ENCODE measurements around the gene ZMYM2. TPM values are rescaled to one million over a fixed set of nuclear protein-coding genes. Genes with fewer than 3 reads are reported as not detected.

Gene ZMYM2
- total RNA-seq, result 10 to 100 TPM; 60.7 to 75.3 (median 68.1) TPM

DNA sequence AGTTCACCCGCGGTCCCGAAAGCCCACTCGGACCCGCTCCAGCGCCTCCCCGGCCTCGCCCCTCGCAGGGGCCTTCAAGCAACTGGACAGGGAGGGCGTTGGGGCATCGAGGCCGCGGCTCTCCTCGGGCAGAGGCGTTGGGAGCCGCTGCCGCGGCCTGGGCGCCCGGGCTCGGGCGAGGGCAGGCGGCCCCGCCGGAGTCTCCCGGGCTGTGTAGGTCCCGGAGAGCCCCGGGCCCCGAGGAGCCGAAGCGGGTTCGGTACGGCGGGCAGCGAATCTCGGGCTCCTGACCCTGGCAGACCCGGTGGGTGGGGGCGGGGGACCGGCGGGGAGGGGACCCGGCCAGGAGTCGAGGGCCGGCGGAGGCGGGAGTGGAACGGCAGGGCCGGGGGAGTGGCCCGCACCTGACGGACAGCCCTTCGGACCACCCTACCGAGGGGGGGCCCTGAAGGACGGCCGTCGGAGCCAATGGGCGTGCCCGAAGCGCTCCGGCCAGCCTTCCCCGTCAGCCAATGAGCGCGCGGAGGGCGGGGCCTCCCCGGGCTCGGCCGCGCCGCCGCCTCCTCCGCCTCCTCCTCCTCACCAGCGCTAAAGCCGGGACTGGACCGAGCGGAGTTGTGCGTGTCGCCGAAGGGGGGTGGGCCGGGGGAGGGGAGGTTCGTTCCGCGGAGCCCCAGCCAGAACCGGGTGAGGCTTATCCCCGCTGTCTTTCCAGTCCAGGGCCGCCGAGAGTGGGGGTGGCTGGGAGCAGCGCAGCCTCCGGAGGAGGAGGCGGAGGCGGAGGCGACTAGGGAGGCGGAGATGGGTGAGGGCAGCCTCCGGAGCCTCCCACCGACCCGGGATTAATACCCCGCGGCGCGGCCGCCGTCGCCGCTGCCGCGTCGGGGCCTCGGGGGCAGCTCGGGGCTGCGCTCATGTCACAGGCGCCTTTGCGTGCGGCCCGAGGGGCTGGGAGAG is at the start of gene ZMYM2:
Gene ZMYM2, plus strand, starts transcription at position 573 of the 957 bp plus-strand sequence. CDS start 34,346 bp downstream, outside the sequence.
- Histone ChIP-seq H3K4me1 (peaks cover 0 to 37% (median 20%) of the 10 kb centered on the region in 4 donors), H3K27ac (peak within 1 kb of the TSS; percentile 95 to 100 (median 99)), H3K9me3 (no peaks in the 10 kb centered on the region), H3K4me3 (peak within 1 kb of the TSS; percentile 78 to 95 (median 82)), H3K27me3 (no peaks in the 10 kb centered on the region), H3K36me3 (no peaks in the 10 kb centered on the region)
- WGBS, 2 donors, result 0 to 1% methylated on average over 35 to 38 of the region's 112 CpGs
- TF ChIP-seq POLR2A (IDR thresholded peaks at IDR 0.05) (peak in 1 of 2 donors; percentile 66), EP300 (IDR thresholded peaks at IDR 0.05) (peak in 1 of 2 donors; percentile 89), CTCF (IDR thresholded peaks at IDR 0.05) (peak in 1 of 5 experiments; percentile 27)
- peak; percentile 94 to 96 for DNase-seq (ENCODE audit: low spot score in 2 of 2)

DNA sequence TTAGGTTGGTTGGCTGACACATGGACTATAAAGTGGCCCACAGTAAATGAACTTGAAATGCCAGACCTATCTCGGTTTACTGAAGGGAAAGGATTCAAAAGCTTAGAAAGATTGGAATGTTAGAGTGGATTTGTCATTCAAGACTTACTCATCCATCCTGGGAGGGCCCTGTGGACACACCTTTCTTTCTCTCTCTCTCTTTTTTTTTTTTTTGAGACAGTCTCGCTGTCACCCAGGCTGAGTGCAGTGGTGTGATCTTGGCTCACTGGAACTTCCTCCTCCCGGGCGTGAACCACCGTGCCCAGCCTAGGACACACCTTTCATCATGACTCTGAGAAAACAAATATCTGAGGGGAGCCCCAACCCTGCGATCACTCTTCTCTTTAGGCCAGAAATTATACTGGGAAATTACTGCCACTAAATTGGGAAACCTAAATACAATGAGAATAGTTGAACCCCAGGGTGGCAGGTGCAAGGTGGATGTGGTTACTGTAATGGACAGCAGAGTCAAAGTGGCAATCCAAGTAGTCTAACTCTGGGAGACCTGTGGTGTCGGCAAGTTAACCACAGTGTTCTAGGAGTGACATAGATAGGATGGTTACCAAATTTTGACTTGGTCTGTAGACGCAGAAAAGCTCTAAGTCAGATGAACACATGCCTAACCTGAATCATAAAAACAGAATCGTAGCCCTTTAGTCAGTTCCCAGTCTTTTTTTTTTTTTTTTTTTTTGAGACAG is 48.0 kb upstream of the ZMYM2 start:
- Histone ChIP-seq H3K27me3 (no peaks in the 10 kb centered on the region), H3K4me3 (no peak overlapping the region), H3K27ac (no peak overlapping the region), H3K9me3 (no peaks in the 10 kb centered on the region), H3K36me3 (no peaks in the 10 kb centered on the region), H3K4me1 (no peaks in the 10 kb centered on the region)
- 90 to 91% methylated on average over 9 of the region's 9 CpGs for WGBS, 2 donors
- DNase-seq (ENCODE audit: low spot score in 2 of 2), result no peak
- no peak for TF ChIP-seq CTCF (IDR thresholded peaks at IDR 0.05)
- no peak for TF ChIP-seq EP300 (IDR thresholded peaks at IDR 0.05)
- TF ChIP-seq POLR2A (IDR thresholded peaks at IDR 0.05), result no peak

- DNase-seq (ENCODE audit: low spot score in 2 of 2), result peak in 1 of 2 donors; percentile 7
- peaks cover 0 to 6% (median 0%) of the 10 kb centered on the region in 4 donors for H3K4me1 ChIP-seq
- TF ChIP-seq POLR2A (IDR thresholded peaks at IDR 0.05) (no peak), CTCF (IDR thresholded peaks at IDR 0.05) (peak; percentile 26 to 60 (median 37))
- no peak overlapping the region for H3K4me3 ChIP-seq
- H3K27ac ChIP-seq, result no peak overlapping the region
- no peaks in the 10 kb centered on the region for H3K9me3 ChIP-seq
- no peaks in the 10 kb centered on the region for H3K36me3 ChIP-seq
- H3K27me3 ChIP-seq, result no peaks in the 10 kb centered on the region
- WGBS, 2 donors, result 27 to 28% methylated on average over 4 of the region's 4 CpGs
Observed at GRCh38 chr13:19927117-19927748, 31.3 kb upstream of the ZMYM2 start.

GRCh38 chr13:19940106-19940505 is 18.4 kb upstream of the ZMYM2 start:
- TF ChIP-seq CTCF (IDR thresholded peaks at IDR 0.05) (no peak), EP300 (IDR thresholded peaks at IDR 0.05) (no peak), POLR2A (IDR thresholded peaks at IDR 0.05) (no peak)
- H3K9me3 ChIP-seq, result no peaks in the 10 kb centered on the region
- no peak overlapping the region for H3K4me3 ChIP-seq
- no peak for DNase-seq (ENCODE audit: low spot score in 2 of 2)
- H3K4me1 ChIP-seq, result no peaks in the 10 kb centered on the region
- no peak overlapping the region for H3K27ac ChIP-seq
- H3K27me3 ChIP-seq, result no peaks in the 10 kb centered on the region
- H3K36me3 ChIP-seq, result no peaks in the 10 kb centered on the region
- WGBS, 2 donors, result 74 to 82% methylated on average over 1 of the region's 1 CpG
